D341Med (cell line): ENCODE results near the gene SP140.
"Not testable (repeated sequence)": the region's sequence is repeated elsewhere in the genome, so short reads cannot be mapped to it uniquely, and the experiment has no call there.

Experiments used
- DNase-seq: peaks from one replicate; pipeline ENCODE4 v3.0.0; 2012; ENCODE audit warnings: low spot score

SP140 gene

GRCh38 chr2:230226051-230226551, 565 bp downstream of the SP140 start:
- DNase-seq, result no peak

- no peak for DNase-seq
Measured at GRCh38 chr2:230227216-230227615, 1.7 kb downstream of the SP140 start.

- no peak for DNase-seq
Measured at GRCh38 chr2:230230087-230230486, 4.6 kb downstream of the SP140 start.

GRCh38 chr2:230230496-230231200, 5.1 kb downstream of the SP140 start:
- no peak for DNase-seq

GRCh38 chr2:230231251-230231650, 5.7 kb downstream of the SP140 start:
- DNase-seq, result no peak

- DNase-seq, result no peak
Measured at GRCh38 chr2:230234122-230234722, 8.7 kb downstream of the SP140 start.

- DNase-seq, result no peak
Measured at GRCh38 chr2:230234845-230235244, 9.3 kb downstream of the SP140 start.

GRCh38 chr2:230244211-230244610, 18.7 kb downstream of the SP140 start:
- DNase-seq, result no peak

- no peak for DNase-seq
Measured at GRCh38 chr2:230246206-230246605, 20.7 kb downstream of the SP140 start.

- no peak for DNase-seq
Measured at GRCh38 chr2:230250231-230250630, 24.7 kb downstream of the SP140 start.

GRCh38 chr2:230254152-230254881, 28.8 kb downstream of the SP140 start:
- DNase-seq, result no peak

GRCh38 chr2:230256733-230257332, 31.3 kb downstream of the SP140 start:
- DNase-seq, result no peak

GRCh38 chr2:230258483-230258882, 32.9 kb downstream of the SP140 start:
- no peak for DNase-seq

- no peak for DNase-seq
Measured at GRCh38 chr2:230262246-230262645, 36.7 kb downstream of the SP140 start.

GRCh38 chr2:230264945-230265344, 39.4 kb downstream of the SP140 start:
- DNase-seq, result not testable (repeated sequence)

- DNase-seq, result no peak
Measured at GRCh38 chr2:230266638-230267037, 41.1 kb downstream of the SP140 start.

- DNase-seq, result no peak
Measured at GRCh38 chr2:230267059-230267458, 41.5 kb downstream of the SP140 start.

- DNase-seq, result no peak
Measured at GRCh38 chr2:230267556-230267955, 42.0 kb downstream of the SP140 start.

GRCh38 chr2:230268606-230269243, 43.2 kb downstream of the SP140 start:
- no peak for DNase-seq

GRCh38 chr2:230269715-230270114, 44.2 kb downstream of the SP140 start:
- no peak for DNase-seq

- DNase-seq, result no peak
Measured at GRCh38 chr2:230282936-230283335, 57.4 kb downstream of the SP140 start.

- DNase-seq, result no peak
Measured at GRCh38 chr2:230286048-230286447, 60.5 kb downstream of the SP140 start.
